Activated naive CD8-positive, alpha-beta T cell treated with anti-CD3 and anti-CD28 coated beads for 36 hours (primary cell): ENCODE results near the gene UAP1. TPM values are rescaled to one million over a fixed set of nuclear protein-coding genes. Genes with fewer than 3 reads are reported as not detected.
"Not testable (repeated sequence)": the region's sequence is repeated elsewhere in the genome, so short reads cannot be mapped to it uniquely, and the experiment has no call there.

Source experiments
- DNase-seq: peaks from one replicate; pipeline ENCODE4 v3.0.0; 2021
- H3K27ac Mint-ChIP-seq: one replicate; pipeline ENCODE4 v1.8.0; 2022; ENCODE audit warnings: mild to moderate bottlenecking, moderate library complexity, mixed read lengths
- H3K27me3 Mint-ChIP-seq: one replicate; pipeline ENCODE4 v1.8.0; 2022; ENCODE audit warnings: mild to moderate bottlenecking, mixed read lengths
- H3K36me3 Mint-ChIP-seq: one replicate; pipeline ENCODE4 v1.8.0; 2021; ENCODE audit warnings: mild to moderate bottlenecking, mixed read lengths
- H3K4me1 Mint-ChIP-seq: one replicate; pipeline ENCODE4 v1.8.0; 2021; ENCODE audit warnings: mixed read lengths
- H3K4me3 Mint-ChIP-seq: one replicate; pipeline ENCODE4 v1.8.0; 2022; ENCODE audit warnings: mild to moderate bottlenecking, moderate library complexity, mixed read lengths
- H3K9me3 Mint-ChIP-seq: one replicate; pipeline ENCODE4 v1.8.0; 2022; ENCODE audit warnings: mixed read lengths
- total RNA-seq, 2 experiments: library from RNA; stranded (reverse); gene quantifications; one replicate each; pipeline ENCODE4 v1.2.3, GENCODE V29; 2021

The UAP1 gene
- total RNA-seq, 2 experiments from 2014 or later = 48.5 to 50.5 TPM

DNA sequence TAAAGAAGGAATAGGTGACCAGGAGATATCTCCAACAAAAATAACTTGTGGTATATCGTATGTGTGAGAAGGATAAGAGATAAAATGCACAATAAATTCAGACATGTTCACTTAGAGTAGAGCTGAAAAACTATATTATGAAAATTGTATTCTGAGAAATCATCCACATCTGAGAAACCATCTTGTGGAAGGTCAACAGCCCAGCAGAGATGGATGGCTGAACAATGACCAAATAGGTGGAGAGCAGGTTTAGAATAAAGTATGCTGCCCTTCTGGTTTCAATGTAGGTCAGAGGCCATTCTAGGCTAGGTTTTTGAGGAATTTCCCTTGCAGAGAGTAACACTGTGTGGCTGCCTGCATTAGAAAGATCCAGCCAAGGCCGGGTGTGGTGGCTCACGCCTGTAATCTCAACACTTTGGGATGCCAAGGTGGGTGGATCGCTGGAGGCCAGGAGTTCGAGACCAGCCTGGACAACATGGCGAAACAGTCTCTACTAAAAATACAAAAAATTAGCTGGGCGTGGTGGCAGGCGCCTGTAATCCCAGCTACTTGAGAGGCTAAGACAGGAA is 8.8 kb upstream of the UAP1 start:
- H3K27ac Mint-ChIP-seq = no peak overlapping the region

DNA sequence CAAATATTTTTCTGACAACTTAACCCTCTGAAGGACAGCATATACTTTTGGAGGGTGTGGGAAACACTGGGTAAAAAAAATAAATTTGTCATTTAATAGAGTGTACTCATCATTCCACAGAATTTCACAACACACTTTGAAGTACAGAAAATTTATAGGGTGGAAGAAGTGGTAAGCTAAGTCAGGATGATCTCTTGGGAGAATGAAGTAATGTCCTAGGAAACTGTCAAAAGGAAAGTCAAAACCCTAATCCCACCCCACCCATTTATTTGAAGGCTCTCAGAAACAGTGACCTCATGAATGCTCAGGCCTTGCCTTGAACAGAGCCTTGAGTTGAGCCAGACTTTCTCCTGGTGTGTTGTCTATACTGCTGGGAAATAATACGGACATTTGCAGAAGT is 7.3 kb upstream of the UAP1 start:
- no peak overlapping the region for H3K27ac Mint-ChIP-seq
- no peaks in the 10 kb centered on the region for H3K4me1 Mint-ChIP-seq
- peaks cover 7% of the 10 kb centered on the region for H3K27me3 Mint-ChIP-seq
- no peak for DNase-seq
- no peaks in the 10 kb centered on the region for H3K36me3 Mint-ChIP-seq
- H3K9me3 Mint-ChIP-seq = no peaks in the 10 kb centered on the region
- no peak overlapping the region for H3K4me3 Mint-ChIP-seq

More for the DNA sequence above, 8.8 kb upstream of the UAP1 start:
- Mint-ChIP-seq H3K4me1 (no peaks in the 10 kb centered on the region), H3K4me3 (no peak overlapping the region), H3K27me3 (peaks cover under 1% of the 10 kb centered on the region), H3K9me3 (no peaks in the 10 kb centered on the region), H3K36me3 (no peaks in the 10 kb centered on the region)
- DNase-seq = no peak

- DNase-seq = no peak
- Mint-ChIP-seq H3K27me3 (peaks cover 7% of the 10 kb centered on the region), H3K4me3 (no peak overlapping the region), H3K4me1 (peaks cover 10% of the 10 kb centered on the region), H3K27ac (no peak overlapping the region), H3K9me3 (no peaks in the 10 kb centered on the region), H3K36me3 (peaks cover 6% of the 10 kb centered on the region)
These were observed 4.0 kb upstream of the UAP1 start for GRCh38 chr1:162557536-162557935.

DNA sequence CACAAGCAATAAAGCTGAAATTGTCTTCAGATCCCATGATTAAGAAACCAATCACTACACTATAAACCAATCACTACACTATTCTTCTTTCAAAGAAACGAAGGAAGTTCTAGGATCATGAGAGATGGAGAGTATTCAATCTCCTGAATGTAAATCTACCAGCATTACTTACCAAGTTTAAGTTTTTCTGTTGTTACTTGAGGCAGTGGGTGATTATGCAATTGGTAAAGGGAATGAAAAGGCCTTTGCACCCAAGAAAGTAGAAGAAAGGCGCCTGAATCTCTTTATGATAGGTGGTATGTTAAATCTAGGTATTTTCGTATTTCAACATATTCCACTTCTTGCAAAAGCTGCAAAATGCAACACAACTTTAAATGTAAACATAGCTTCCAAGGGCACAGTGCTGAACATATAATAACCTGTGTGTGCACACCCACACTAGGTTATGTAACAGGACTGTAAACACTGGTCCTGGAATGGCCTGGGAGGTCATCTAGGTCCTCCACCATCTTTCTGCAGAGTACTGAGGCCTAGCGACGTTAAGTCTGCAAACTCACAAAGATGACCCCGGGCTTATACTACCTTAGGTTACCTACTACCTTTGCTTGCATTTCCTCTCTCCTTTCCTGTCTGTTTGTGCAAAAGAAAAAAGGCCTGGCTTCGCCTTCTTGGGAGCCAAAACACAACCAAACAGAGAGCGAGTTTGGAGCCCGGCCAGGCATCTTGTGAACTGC is 1.1 kb upstream of the UAP1 start:
- H3K4me3 Mint-ChIP-seq = peak overlapping the region; percentile 88
- no peaks in the 10 kb centered on the region for H3K9me3 Mint-ChIP-seq
- peaks cover 8% of the 10 kb centered on the region for H3K36me3 Mint-ChIP-seq
- peak overlapping the region; percentile 94 for H3K27ac Mint-ChIP-seq
- H3K27me3 Mint-ChIP-seq = peaks cover 7% of the 10 kb centered on the region
- no peak for DNase-seq
- H3K4me1 Mint-ChIP-seq = peaks cover 33% of the 10 kb centered on the region

DNA sequence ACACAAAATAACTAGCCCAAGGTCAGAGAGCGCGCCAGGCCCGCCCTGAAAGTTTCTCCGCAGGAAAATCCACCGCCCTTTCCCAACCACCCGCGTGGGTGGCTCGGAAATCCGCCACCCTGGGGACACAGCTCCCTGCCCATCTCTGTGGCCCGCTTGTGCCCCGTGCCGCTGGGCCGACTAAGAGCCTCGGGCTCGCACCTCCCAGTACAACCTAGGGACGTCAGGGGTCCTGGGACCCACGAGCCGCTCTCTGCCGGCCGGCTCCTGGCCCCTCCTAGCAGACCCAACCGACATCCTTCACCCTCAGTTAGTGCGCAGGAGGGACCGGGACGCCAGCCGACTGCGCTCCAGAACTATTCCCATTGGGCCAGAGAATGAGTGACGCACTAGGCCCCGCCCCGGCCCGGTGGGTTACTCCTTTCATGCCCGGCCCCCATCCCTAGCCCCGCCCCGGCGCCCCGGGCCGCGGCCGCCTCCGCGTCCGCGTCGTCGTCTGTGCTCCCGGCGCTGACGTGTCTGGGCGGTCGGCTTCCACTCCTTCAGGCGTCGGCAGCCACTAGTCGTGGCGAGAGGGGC is 396 bp upstream of the UAP1 start:
- Mint-ChIP-seq H3K4me1 (peaks cover 37% of the 10 kb centered on the region), H3K36me3 (peaks cover 13% of the 10 kb centered on the region), H3K9me3 (no peaks in the 10 kb centered on the region), H3K27ac (peak overlapping the region; percentile 94), H3K4me3 (peak overlapping the region; percentile 88), H3K27me3 (peaks cover 7% of the 10 kb centered on the region)
- DNase-seq = peak; percentile 99

- peaks cover 26% of the 10 kb centered on the region for H3K36me3 Mint-ChIP-seq
These were observed 927 bp downstream of the UAP1 start for GRCh38 chr1:162562470-162562828.

GRCh38 chr1:162564762-162565218 is 3.3 kb downstream of the UAP1 start:
- H3K27me3 Mint-ChIP-seq = no peaks in the 10 kb centered on the region
- no peak overlapping the region for H3K27ac Mint-ChIP-seq
- H3K36me3 Mint-ChIP-seq = peaks cover 43% of the 10 kb centered on the region
- no peaks in the 10 kb centered on the region for H3K9me3 Mint-ChIP-seq
- no peak for DNase-seq
- H3K4me3 Mint-ChIP-seq = no peak overlapping the region
- peaks cover 39% of the 10 kb centered on the region for H3K4me1 Mint-ChIP-seq

More at GRCh38 chr1:162562470-162562828, 927 bp downstream of the UAP1 start:
- Mint-ChIP-seq H3K27me3 (peaks cover 7% of the 10 kb centered on the region), H3K4me3 (peak overlapping the region; percentile 88), H3K4me1 (peaks cover 39% of the 10 kb centered on the region), H3K27ac (peak overlapping the region; percentile 84), H3K9me3 (no peaks in the 10 kb centered on the region)
- no peak for DNase-seq

DNA sequence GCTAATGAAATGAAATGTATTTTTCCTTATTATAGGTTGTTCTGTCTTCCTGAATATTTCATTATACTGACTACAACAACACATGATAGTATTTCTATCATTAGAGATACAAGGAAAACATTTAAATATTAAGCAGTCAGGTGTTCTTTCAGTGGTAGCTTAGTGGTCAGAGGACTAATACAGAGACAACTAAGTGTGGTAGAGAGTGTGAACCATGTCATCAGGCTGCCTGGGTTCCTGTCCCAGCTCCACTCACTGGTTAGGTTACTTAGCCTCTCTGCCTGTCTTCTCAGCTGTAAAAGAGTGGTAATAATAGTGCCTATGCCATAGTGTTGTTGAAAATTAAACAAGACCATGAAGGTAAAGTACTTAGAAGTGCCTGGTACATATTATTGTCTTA is 3.9 kb downstream of the UAP1 start:
- Mint-ChIP-seq H3K27me3 (no peaks in the 10 kb centered on the region), H3K27ac (no peak overlapping the region), H3K4me1 (peaks cover 36% of the 10 kb centered on the region), H3K4me3 (no peak overlapping the region), H3K9me3 (no peaks in the 10 kb centered on the region), H3K36me3 (peaks cover 45% of the 10 kb centered on the region)
- no peak for DNase-seq

DNA sequence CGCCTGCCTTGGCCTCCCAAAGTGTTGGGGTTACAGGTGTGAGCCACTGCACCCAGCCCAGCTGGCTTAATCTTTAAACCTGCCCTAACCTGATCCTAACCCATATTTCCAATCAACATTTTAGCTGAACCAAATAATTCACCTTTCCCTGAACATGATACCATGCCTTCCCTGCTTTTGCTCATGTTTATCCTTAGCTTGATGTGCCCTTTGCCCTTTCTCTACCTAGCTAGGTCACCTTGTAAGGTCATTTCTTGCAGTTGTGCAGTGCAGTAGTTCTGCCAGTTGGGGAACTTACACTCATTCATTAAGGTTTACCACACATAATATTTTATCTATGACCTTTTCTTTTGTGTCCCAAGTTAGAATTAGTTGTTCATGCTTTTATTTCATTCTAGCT is 5.3 kb downstream of the UAP1 start:
- Mint-ChIP-seq H3K4me1 (peaks cover 35% of the 10 kb centered on the region), H3K36me3 (peaks cover 45% of the 10 kb centered on the region), H3K4me3 (no peak overlapping the region), H3K9me3 (no peaks in the 10 kb centered on the region), H3K27ac (no peak overlapping the region), H3K27me3 (no peaks in the 10 kb centered on the region)
- DNase-seq = no peak

DNA sequence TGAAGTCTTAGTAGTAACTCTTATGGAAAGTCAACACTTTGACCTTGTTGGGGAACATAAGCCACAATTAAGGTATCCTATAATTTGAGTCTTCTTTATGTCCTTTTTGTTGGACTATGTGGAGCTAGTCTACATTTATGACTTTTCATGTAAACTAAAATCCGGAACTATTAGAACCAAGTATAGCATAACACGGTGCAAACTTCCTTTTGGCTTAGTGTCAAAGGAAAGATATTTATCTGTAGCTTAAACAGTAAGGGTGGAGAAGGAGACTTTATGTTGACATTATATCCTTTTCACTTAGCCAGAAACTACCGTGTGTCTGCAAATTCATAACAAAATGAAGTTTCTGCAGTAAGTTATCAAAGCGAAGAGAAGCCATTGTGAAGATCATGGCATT is 7.3 kb downstream of the UAP1 start:
- peaks cover 42% of the 10 kb centered on the region for H3K36me3 Mint-ChIP-seq
- no peaks in the 10 kb centered on the region for H3K27me3 Mint-ChIP-seq
- no peak overlapping the region for H3K4me3 Mint-ChIP-seq
- H3K9me3 Mint-ChIP-seq = no peaks in the 10 kb centered on the region
- H3K4me1 Mint-ChIP-seq = peaks cover 28% of the 10 kb centered on the region
- H3K27ac Mint-ChIP-seq = no peak overlapping the region
- DNase-seq = no peak

GRCh38 chr1:162570718-162571117 is 9.2 kb downstream of the UAP1 start:
- Mint-ChIP-seq H3K36me3 (peaks cover 41% of the 10 kb centered on the region), H3K9me3 (no peaks in the 10 kb centered on the region), H3K4me3 (no peak overlapping the region), H3K27me3 (no peaks in the 10 kb centered on the region), H3K27ac (no peak overlapping the region), H3K4me1 (peaks cover 11% of the 10 kb centered on the region)
- no peak for DNase-seq

DNA sequence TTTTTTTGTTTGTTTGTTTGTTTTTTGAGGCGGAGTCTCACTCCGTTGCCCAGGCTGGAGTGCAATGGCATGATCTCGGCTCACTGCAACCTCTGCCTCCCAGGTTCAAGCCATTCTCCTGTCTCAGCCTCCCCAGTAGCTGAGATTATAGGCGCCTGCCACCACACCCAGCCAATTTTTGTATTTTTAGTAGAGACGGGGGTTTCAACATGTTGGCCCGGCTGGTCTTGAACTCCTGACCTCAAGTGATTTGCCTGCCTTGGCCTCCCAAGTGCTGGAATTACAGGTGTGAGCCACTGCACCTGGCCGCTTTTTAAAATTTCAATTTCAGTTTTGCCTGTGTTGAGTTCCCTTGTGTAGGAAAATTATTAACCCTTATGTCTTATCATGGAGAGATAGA is 9.6 kb downstream of the UAP1 start:
- H3K4me3 Mint-ChIP-seq, H3K27ac Mint-ChIP-seq: not testable (repeated sequence)
- peaks cover 42% of the 10 kb centered on the region for H3K36me3 Mint-ChIP-seq

DNA sequence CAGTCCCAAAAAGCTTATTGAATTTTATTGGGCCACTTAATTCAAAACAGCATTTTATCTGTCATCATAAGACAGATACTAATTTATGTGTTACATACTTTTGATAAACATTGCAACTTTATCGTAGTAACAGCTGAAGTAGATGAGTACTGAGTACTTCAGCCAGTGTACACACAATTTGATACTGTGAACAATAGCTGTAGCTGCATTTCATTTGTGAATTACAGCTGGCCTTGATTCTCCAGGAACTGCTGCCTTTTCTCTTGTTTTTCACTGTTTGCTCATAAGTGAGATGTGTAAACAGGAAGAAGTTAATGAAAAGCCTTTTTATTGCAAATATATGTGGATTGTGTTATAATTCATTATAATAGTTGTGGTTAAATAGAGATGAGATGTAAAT is 10.2 kb downstream of the UAP1 start:
- no peak overlapping the region for H3K4me3 Mint-ChIP-seq
- H3K36me3 Mint-ChIP-seq = peaks cover 38% of the 10 kb centered on the region
- no peaks in the 10 kb centered on the region for H3K9me3 Mint-ChIP-seq
- no peak for DNase-seq
- H3K27me3 Mint-ChIP-seq = no peaks in the 10 kb centered on the region
- H3K4me1 Mint-ChIP-seq = peaks cover 10% of the 10 kb centered on the region
- H3K27ac Mint-ChIP-seq = no peak overlapping the region

More for the DNA sequence above, 9.6 kb downstream of the UAP1 start:
- not testable (repeated sequence) for H3K9me3 Mint-ChIP-seq, DNase-seq, H3K27me3 Mint-ChIP-seq, H3K4me1 Mint-ChIP-seq

DNA sequence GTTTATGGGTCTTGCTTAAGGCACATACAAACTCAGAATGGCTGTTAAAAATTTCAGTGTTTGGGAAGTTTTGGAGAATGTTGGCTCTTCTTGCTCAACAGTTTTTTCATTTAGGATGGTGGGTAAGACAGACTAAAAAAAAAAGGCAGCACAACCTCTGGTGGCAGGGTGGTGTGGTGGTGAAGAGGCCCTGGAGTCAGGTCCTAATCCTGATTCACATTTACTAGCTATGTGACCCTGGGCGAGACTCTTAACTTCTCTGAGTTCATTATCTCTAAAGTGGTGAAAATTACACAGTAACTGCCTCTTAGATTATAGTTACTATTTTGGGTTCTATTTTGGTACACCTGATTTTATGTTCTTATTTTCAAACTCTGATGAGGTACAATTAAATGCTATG is 11.6 kb downstream of the UAP1 start:
- Mint-ChIP-seq H3K9me3 (no peaks in the 10 kb centered on the region), H3K36me3 (peaks cover 28% of the 10 kb centered on the region), H3K27me3 (no peaks in the 10 kb centered on the region), H3K4me1 (peaks cover 7% of the 10 kb centered on the region), H3K4me3 (no peak overlapping the region), H3K27ac (no peak overlapping the region)
- no peak for DNase-seq

GRCh38 chr1:162578071-162578700 is 16.7 kb downstream of the UAP1 start:
- H3K27ac Mint-ChIP-seq = no peak overlapping the region

More at GRCh38 chr1:162578071-162578700, 16.7 kb downstream of the UAP1 start:
- Mint-ChIP-seq H3K36me3 (peaks cover 25% of the 10 kb centered on the region), H3K27me3 (no peaks in the 10 kb centered on the region), H3K4me1 (no peaks in the 10 kb centered on the region), H3K9me3 (no peaks in the 10 kb centered on the region), H3K4me3 (no peak overlapping the region)
- no peak for DNase-seq
